ENCODE data around the gene WDR43. TPM values are rescaled to one million over a fixed set of nuclear protein-coding genes. Genes with fewer than 3 reads are reported as not detected.

Gene WDR43
- total and polyA plus RNA-seq, 8 donors: 9.7 to 73.2 (median 18.6) TPM

- no peak for TF ChIP-seq CTCF (IDR thresholded peaks at IDR 0.05)
- no peak for TF ChIP-seq POLR2AphosphoS5 (IDR thresholded peaks at IDR 0.05)
- no peak for TF ChIP-seq EP300 (IDR thresholded peaks at IDR 0.05)
- no peak for TF ChIP-seq POLR2A (IDR thresholded peaks at IDR 0.05)
- Histone ChIP-seq H3K4me1 (no peaks in the 10 kb centered on the region), H3K36me3 (peaks cover 43 to 100% (median 100%) of the 10 kb centered on the region in 4 donors), H3K9me3 (no peaks in the 10 kb centered on the region), H3K27ac (no peak overlapping the region), H3K27me3 (no peaks in the 10 kb centered on the region), H3K4me3 (no peak overlapping the region)
- intact Hi-C loops (cut with DNase I; ENCODE audit: low total_unique reads): no loop called here
- 85 to 93% (median 92%) methylated on average over 2 of the region's 2 CpGs for WGBS, 5 donors
- no peak for DNase-seq
Measured at GRCh38 chr2:28927469-28927868, 33.0 kb downstream of the WDR43 start.

GRCh38 chr2:28927878-28928277 lies 33.4 kb downstream of the WDR43 start:
- Histone ChIP-seq H3K27ac (no peak overlapping the region), H3K4me1 (no peaks in the 10 kb centered on the region), H3K9me3 (no peaks in the 10 kb centered on the region), H3K36me3 (peaks cover 47 to 100% (median 100%) of the 10 kb centered on the region in 4 donors), H3K27me3 (no peaks in the 10 kb centered on the region), H3K4me3 (no peak overlapping the region)
- no peak for DNase-seq
- TF ChIP-seq POLR2A (IDR thresholded peaks at IDR 0.05) (no peak), EP300 (IDR thresholded peaks at IDR 0.05) (no peak), CTCF (IDR thresholded peaks at IDR 0.05) (no peak), POLR2AphosphoS5 (IDR thresholded peaks at IDR 0.05) (no peak)
- intact Hi-C loops (cut with DNase I; ENCODE audit: low total_unique reads): no loop called here
- 91 to 100% (median 98%) methylated on average over 1 of the region's 1 CpG for WGBS, 5 donors

- intact Hi-C loops (cut with DNase I; ENCODE audit: low total_unique reads): no loop called here
- Histone ChIP-seq H3K4me1 (no peaks in the 10 kb centered on the region), H3K36me3 (peaks cover 50 to 100% (median 99%) of the 10 kb centered on the region in 4 donors), H3K27me3 (no peaks in the 10 kb centered on the region), H3K4me3 (no peak overlapping the region), H3K27ac (no peak overlapping the region), H3K9me3 (no peaks in the 10 kb centered on the region)
- no peak for TF ChIP-seq POLR2A (IDR thresholded peaks at IDR 0.05)
- TF ChIP-seq EP300 (IDR thresholded peaks at IDR 0.05): no peak
- TF ChIP-seq CTCF (IDR thresholded peaks at IDR 0.05): no peak
- TF ChIP-seq POLR2AphosphoS5 (IDR thresholded peaks at IDR 0.05): no peak
- no peak for DNase-seq
- 83 to 92% (median 87%) methylated on average over 4 of the region's 4 CpGs for WGBS, 5 donors
Measured at GRCh38 chr2:28929581-28929980, 35.1 kb downstream of the WDR43 start.

GRCh38 chr2:28930205-28930604 lies 35.7 kb downstream of the WDR43 start:
- 53 to 74% (median 63%) methylated on average over 1 of the region's 1 CpG for WGBS, 5 donors
- Histone ChIP-seq H3K4me3 (no peak overlapping the region), H3K36me3 (peaks cover 50 to 100% (median 99%) of the 10 kb centered on the region in 4 donors), H3K9me3 (no peaks in the 10 kb centered on the region), H3K27me3 (no peaks in the 10 kb centered on the region), H3K27ac (no peak overlapping the region), H3K4me1 (no peaks in the 10 kb centered on the region)
- TF ChIP-seq EP300 (IDR thresholded peaks at IDR 0.05) (no peak), POLR2AphosphoS5 (IDR thresholded peaks at IDR 0.05) (no peak), POLR2A (IDR thresholded peaks at IDR 0.05) (no peak), CTCF (IDR thresholded peaks at IDR 0.05) (no peak)
- no peak for DNase-seq
- intact Hi-C loops (cut with DNase I; ENCODE audit: low total_unique reads): no loop called here

Data from stomach (tissue), 9 donors.